GM19467 (cell line): ENCODE data around the gene PIK3CD.

Experiments used
- ATAC-seq: cut with Tn5 transposase; IDR thresholded peaks from one replicate; pipeline ENCODE4 v1.9.1; 2021; ENCODE audit warnings: mild to moderate bottlenecking, moderate library complexity; ENCODE audit not compliant: unreplicated experiment

Gene PIK3CD

GRCh38 chr1:9763914-9764313 lies 112.4 kb downstream of the PIK3CD start:
- ATAC-seq, result no peak

GRCh38 chr1:9764550-9764949 lies 113.0 kb downstream of the PIK3CD start:
- ATAC-seq, result no peak

GRCh38 chr1:9766759-9767442 lies 115.4 kb downstream of the PIK3CD start:
- ATAC-seq, result no peak

GRCh38 chr1:9767964-9768668 lies 116.6 kb downstream of the PIK3CD start:
- no peak for ATAC-seq

GRCh38 chr1:9768983-9769382 lies 117.5 kb downstream of the PIK3CD start:
- ATAC-seq, result no peak

- no peak for ATAC-seq
Measured at GRCh38 chr1:9770298-9770697, 118.8 kb downstream of the PIK3CD start.

- no peak for ATAC-seq
Measured at GRCh38 chr1:9774712-9775679, 123.5 kb downstream of the PIK3CD start.

- no peak for ATAC-seq
Measured at GRCh38 chr1:9776685-9777084, 125.2 kb downstream of the PIK3CD start.
